Endodermal cell (in vitro differentiated cells): ENCODE measurements around the gene CNGB1. TPM values are rescaled to one million over a fixed set of nuclear protein-coding genes. Genes with fewer than 3 reads are reported as not detected.

ENCODE experiments used
- DNase-seq: peaks from one replicate; pipeline ENCODE4 v3.0.0-alpha.2; 2017
- H3K27ac ChIP-seq: 2 replicates; pipeline ENCODE4 v1.5.1; 2013; ENCODE audit warnings: mild to moderate bottlenecking, low read depth, low read length, moderate library complexity
- H3K27me3 ChIP-seq: 2 replicates; pipeline ENCODE4 v1.6.1; 2013; ENCODE audit warnings: mild to moderate bottlenecking, low read length, moderate library complexity; ENCODE audit not compliant: insufficient read depth, control insufficient read depth, poor library complexity, severe bottlenecking
- H3K36me3 ChIP-seq: 2 replicates; pipeline ENCODE4 v1.7.0; 2013; ENCODE audit warnings: mild to moderate bottlenecking, low read length, moderate library complexity; ENCODE audit not compliant: control insufficient read depth, insufficient read depth
- H3K4me1 ChIP-seq: one replicate; pipeline ENCODE4 v1.7.0; 2013; ENCODE audit warnings: low read length; ENCODE audit not compliant: control insufficient read depth, insufficient read depth
- H3K4me3 ChIP-seq: 2 replicates; pipeline ENCODE4 v1.5.1; 2013; ENCODE audit warnings: mild to moderate bottlenecking, low read length, moderate library complexity
- H3K9ac ChIP-seq: 2 replicates; pipeline ENCODE4 v1.6.1; 2013; ENCODE audit warnings: mild to moderate bottlenecking, low read length, moderate library complexity; ENCODE audit not compliant: poor library complexity, severe bottlenecking; ENCODE audit errors: extremely low read depth
- H3K9me3 ChIP-seq: 2 replicates; pipeline ENCODE4 v1.6.1; 2013; ENCODE audit warnings: mild to moderate bottlenecking, low read length, moderate library complexity; ENCODE audit not compliant: control insufficient read depth
- H3K27ac Mint-ChIP-seq: 2 replicates; pipeline ENCODE4 v1.8.0; 2020; ENCODE audit warnings: mixed read lengths
- H3K27me3 Mint-ChIP-seq: 2 replicates; pipeline ENCODE4 v1.8.0; 2021; ENCODE audit warnings: mild to moderate bottlenecking, mixed read lengths; ENCODE audit not compliant: insufficient read depth
- H3K36me3 Mint-ChIP-seq: 2 replicates; pipeline ENCODE4 v1.8.0; 2020; ENCODE audit warnings: low read depth, mixed read lengths
- H3K4me1 Mint-ChIP-seq: 2 replicates; pipeline ENCODE4 v1.8.0; 2020; ENCODE audit warnings: mixed read lengths
- H3K4me3 Mint-ChIP-seq: 2 replicates; pipeline ENCODE4 v1.8.0; 2020; ENCODE audit warnings: mild to moderate bottlenecking, moderate library complexity, mixed read lengths
- H3K9me3 Mint-ChIP-seq: 2 replicates; pipeline ENCODE4 v1.8.0; 2020; ENCODE audit warnings: mild to moderate bottlenecking, mixed read lengths
- CTCF ChIP-seq: fragments of 200-600 bp; sonication (generic); conservative IDR thresholded peaks from 2 replicates; pipeline ENCODE4 v1.5.0; 2021; ENCODE audit warnings: antibody characterized with exemption, mild to moderate bottlenecking
- WGBS, 2 experiments: methylation state at CpG; one replicate each; pipeline versions ENCODE4 v1.1.5 to v1.1.7; 2013; ENCODE audit warnings: missing lambda C conversion rate in 2 of 2, mixed read lengths in 1 of 2; ENCODE audit not compliant: insufficient coverage in 1 of 2, insufficient read length in 1 of 2; 5-methylcytosine and 5-hydroxymethylcytosine counted together
- total RNA-seq, 2 donors: library from RNA; stranded (reverse); fragmentation: NEBNext Ultra II Directional in 1 of 2; extraction: Animal tissue kit (Norgen Biotek cat#: 25700) in 1 of 2; gene quantifications; 2 replicates in 1 of 2; 3 replicates in 1 of 2; pipeline ENCODE4 v1.2.1, GENCODE V29; 2021

The CNGB1 gene
- total RNA-seq, 2 donors from 2014 or later, result 0.29 to 0.60 TPM

DNA sequence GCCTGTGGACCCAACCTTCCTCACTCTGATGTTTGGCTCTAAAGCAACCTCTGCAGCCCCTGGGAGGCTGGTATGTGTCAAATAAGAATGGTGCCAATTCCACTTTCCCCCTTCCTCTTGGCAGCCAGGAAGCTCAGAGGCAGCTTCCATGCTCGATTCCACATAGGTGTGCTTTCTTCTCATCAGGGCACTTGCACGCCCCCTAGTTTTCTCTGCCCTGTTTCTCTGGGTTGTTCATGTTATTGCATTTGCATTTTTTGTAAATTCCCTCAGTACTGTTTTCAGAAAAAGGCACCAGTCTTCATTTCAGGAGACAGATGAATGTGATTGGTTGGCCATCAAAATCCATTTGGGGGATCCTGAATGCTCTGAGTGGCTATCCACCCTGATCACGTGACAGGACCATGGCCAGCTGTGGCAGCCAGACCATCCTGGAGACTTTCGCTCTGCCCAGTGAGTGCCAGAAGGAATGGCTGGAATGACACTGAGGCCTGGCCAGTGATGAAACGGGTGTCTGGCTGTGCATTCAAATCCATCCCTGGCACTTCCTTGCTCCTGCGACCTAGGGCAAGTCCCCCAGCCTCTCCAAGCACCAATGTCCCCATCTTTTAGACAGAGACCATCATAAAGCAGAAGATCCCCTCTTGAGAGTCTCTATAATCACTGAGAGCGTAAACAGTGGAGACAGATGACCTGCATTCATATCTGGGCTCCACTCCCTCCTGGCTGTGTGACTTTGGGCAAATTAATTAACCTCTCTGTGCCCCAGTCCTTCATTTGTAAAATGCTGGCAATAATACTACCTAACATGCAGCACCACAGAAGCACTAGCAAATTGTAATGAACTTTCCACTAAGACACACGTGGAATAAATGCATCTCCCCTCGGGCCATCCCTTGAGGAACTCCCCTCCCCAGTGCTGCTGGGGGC, 56.4 kb downstream of the CNGB1 start:
- no peak for DNase-seq
- Histone ChIP-seq H3K9ac (no peak overlapping the region), H3K27me3 (no peaks in the 10 kb centered on the region), H3K36me3 (no peaks in the 10 kb centered on the region), H3K4me1 (no peaks in the 10 kb centered on the region), H3K9me3 (no peaks in the 10 kb centered on the region), H3K4me3 (no peak overlapping the region), H3K27ac (no peak overlapping the region)
- Mint-ChIP-seq H3K27me3 (no peaks in the 10 kb centered on the region), H3K4me1 (no peaks in the 10 kb centered on the region), H3K36me3 (no peaks in the 10 kb centered on the region), H3K4me3 (no peak overlapping the region), H3K27ac (no peak overlapping the region), H3K9me3 (no peaks in the 10 kb centered on the region)
- no peak for TF ChIP-seq CTCF
- WGBS, 2 experiments, result 88 to 92% methylated on average over 8 to 9 of the region's 9 CpGs

- no peak overlapping the region for H3K4me3 Mint-ChIP-seq
- no peaks in the 10 kb centered on the region for H3K27me3 Mint-ChIP-seq
- Histone ChIP-seq H3K36me3 (no peaks in the 10 kb centered on the region), H3K27me3 (no peaks in the 10 kb centered on the region), H3K9ac (no peak overlapping the region), H3K4me3 (no peak overlapping the region), H3K9me3 (no peaks in the 10 kb centered on the region), H3K27ac (no peak overlapping the region), H3K4me1 (no peaks in the 10 kb centered on the region)
- no peaks in the 10 kb centered on the region for H3K4me1 Mint-ChIP-seq
- 85 to 92% methylated on average over 13 to 16 of the region's 16 CpGs for WGBS, 2 experiments
- no peak overlapping the region for H3K27ac Mint-ChIP-seq
- H3K36me3 Mint-ChIP-seq, result no peaks in the 10 kb centered on the region
- no peaks in the 10 kb centered on the region for H3K9me3 Mint-ChIP-seq
- DNase-seq, result no peak
- TF ChIP-seq CTCF, result no peak
These were observed 58.2 kb downstream of the CNGB1 start for GRCh38 chr16:57912529-57913260.

GRCh38 chr16:57911743-57912142, 59.2 kb downstream of the CNGB1 start:
- no peaks in the 10 kb centered on the region for H3K27me3 Mint-ChIP-seq
- H3K9me3 Mint-ChIP-seq, result no peaks in the 10 kb centered on the region
- no peaks in the 10 kb centered on the region for H3K9me3 ChIP-seq
- H3K4me3 ChIP-seq, result no peak overlapping the region
- no peaks in the 10 kb centered on the region for H3K36me3 ChIP-seq
- no peak overlapping the region for H3K27ac ChIP-seq
- no peaks in the 10 kb centered on the region for H3K36me3 Mint-ChIP-seq
- 90 to 93% methylated on average over 8 to 9 of the region's 9 CpGs for WGBS, 2 experiments
- H3K9ac ChIP-seq, result no peak overlapping the region
- H3K27ac Mint-ChIP-seq, result no peak overlapping the region
- no peaks in the 10 kb centered on the region for H3K4me1 Mint-ChIP-seq
- no peak for TF ChIP-seq CTCF
- H3K4me1 ChIP-seq, result no peaks in the 10 kb centered on the region
- no peaks in the 10 kb centered on the region for H3K27me3 ChIP-seq
- no peak overlapping the region for H3K4me3 Mint-ChIP-seq
- no peak for DNase-seq
